ENCODE data around the gene ADH7.

The ADH7 gene

DNA sequence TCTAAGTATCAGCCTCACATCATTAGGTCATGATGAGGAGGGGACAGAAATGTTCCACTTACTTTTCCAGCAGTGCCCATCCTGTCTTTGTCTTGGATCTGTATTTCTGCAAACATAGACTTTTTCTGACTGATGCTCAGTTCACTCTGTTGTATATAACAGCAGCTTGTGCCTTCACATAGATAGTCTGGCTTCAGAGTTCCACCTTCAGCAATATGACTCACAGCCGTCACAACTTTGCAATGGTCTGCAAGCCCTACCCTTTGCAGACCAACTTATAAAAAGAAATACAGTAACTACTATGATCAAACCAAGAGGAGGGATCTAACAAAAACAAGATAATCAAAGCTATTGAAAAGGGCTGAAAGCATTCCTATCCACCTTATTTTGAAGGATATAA, at the start of gene ADH7:
ADH7 (minus strand) TSS at position 189 of the 400 bp plus-strand sequence; CDS start at position 80, 109 bp downstream.
- no peak for DNase-seq (ENCODE audit: low spot score)

GRCh38 chr4:99483636-99484035, 48.5 kb upstream of the ADH7 start:
- no peak for DNase-seq (ENCODE audit: low spot score)

- DNase-seq (ENCODE audit: low spot score), result no peak
Measured at GRCh38 chr4:99473131-99473530, 38.0 kb upstream of the ADH7 start.

GRCh38 chr4:99471896-99472295, 36.8 kb upstream of the ADH7 start:
- DNase-seq (ENCODE audit: low spot score), result no peak

DNA sequence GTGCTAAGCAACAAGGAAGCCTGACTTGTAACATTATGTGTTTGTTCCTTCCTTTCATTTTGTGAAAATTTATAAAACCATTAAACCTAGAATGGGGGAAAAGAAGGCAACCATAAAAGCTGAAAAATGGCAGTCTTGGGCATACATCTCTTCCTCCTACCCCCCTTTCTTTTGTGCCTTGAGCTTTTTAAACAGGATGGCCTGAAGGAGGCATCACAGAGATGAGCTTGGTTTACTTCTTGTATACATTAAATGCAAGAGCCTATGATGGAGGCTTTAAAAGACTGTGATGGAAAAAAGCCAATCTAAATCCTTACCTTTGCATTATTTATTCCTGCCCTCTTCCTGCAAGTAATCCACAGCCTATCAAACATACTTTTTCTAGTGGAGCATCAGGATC, 36.2 kb upstream of the ADH7 start:
- DNase-seq (ENCODE audit: low spot score), result no peak

- DNase-seq (ENCODE audit: low spot score), result no peak
Measured at GRCh38 chr4:99468889-99469288, 33.7 kb upstream of the ADH7 start.

DNA sequence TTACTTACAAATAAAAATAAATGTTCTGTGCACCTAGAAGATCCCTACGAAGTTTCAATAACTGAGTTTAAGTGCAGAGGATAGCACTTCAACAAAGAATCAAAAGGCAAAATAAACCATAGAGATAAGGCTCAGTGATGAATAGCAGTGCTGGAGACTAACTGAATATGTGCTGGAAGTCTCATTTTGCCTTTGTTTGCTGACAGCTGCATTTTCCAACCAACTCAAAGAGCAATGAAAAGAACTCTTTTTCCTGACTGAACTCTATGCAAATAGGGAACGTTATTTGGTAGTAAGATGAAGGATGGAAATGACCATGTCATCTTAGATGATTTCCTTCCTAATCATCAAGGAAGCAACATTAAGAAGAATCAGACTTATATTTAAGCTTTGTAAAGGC, 32.7 kb upstream of the ADH7 start:
- no peak for DNase-seq (ENCODE audit: low spot score)

- DNase-seq (ENCODE audit: low spot score), result no peak
Measured at GRCh38 chr4:99463566-99463965, 28.4 kb upstream of the ADH7 start.

GRCh38 chr4:99462875-99463464, 27.8 kb upstream of the ADH7 start:
- peak; percentile 58 for DNase-seq (ENCODE audit: low spot score)

GRCh38 chr4:99461623-99462401, 26.7 kb upstream of the ADH7 start:
- no peak for DNase-seq (ENCODE audit: low spot score)

GRCh38 chr4:99459546-99460042, 24.5 kb upstream of the ADH7 start:
- DNase-seq (ENCODE audit: low spot score), result no peak

- DNase-seq (ENCODE audit: low spot score), result no peak
Measured at GRCh38 chr4:99458911-99459447, 23.8 kb upstream of the ADH7 start.

- no peak for DNase-seq (ENCODE audit: low spot score)
Measured at GRCh38 chr4:99457676-99458075, 22.5 kb upstream of the ADH7 start.

DNA sequence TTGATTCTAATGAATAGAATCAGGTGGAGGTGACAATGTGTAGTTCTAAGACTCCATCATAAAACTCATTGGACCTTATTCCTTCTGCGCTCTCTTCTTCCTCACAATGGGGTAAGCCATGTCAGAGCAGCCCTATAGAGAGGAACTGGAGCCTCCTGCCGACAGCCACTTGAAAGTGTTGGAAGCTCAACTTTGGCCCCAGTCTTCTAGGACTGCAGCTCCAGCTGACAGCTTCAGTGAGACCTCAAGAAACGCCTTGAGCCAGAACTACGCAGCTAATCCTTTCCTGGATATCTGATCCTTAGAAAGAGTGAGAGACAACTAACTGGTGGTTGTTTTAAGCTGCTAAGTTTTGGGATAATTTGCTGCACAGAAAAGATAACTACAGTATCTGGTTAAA, 22.1 kb upstream of the ADH7 start:
- no peak for DNase-seq (ENCODE audit: low spot score)

- no peak for DNase-seq (ENCODE audit: low spot score)
Measured at GRCh38 chr4:99447513-99447912, 12.4 kb upstream of the ADH7 start.

DNA sequence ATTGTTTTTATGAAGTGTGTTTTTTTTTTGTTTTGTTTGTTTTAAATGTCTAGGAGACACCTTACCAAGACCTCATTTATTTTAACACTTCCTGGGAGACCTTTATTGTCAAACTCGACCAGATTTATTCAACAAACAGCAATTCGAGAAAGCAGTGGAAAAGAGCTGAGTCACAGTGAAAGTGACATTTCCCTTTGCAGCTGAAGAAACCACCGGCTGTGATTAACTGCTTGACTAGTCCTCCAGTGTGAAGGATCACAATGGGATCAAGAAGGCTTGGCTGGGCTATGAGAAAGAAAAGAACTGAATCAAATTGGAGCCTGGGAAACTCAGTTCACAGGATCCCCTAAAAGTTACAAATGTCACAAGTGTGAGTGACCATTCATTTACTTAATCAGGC, 11.9 kb upstream of the ADH7 start:
- DNase-seq (ENCODE audit: low spot score), result no peak

GRCh38 chr4:99438405-99438780, 3.3 kb upstream of the ADH7 start:
- DNase-seq (ENCODE audit: low spot score), result no peak

GRCh38 chr4:99437723-99438404, 2.7 kb upstream of the ADH7 start:
- DNase-seq (ENCODE audit: low spot score), result no peak

DNA sequence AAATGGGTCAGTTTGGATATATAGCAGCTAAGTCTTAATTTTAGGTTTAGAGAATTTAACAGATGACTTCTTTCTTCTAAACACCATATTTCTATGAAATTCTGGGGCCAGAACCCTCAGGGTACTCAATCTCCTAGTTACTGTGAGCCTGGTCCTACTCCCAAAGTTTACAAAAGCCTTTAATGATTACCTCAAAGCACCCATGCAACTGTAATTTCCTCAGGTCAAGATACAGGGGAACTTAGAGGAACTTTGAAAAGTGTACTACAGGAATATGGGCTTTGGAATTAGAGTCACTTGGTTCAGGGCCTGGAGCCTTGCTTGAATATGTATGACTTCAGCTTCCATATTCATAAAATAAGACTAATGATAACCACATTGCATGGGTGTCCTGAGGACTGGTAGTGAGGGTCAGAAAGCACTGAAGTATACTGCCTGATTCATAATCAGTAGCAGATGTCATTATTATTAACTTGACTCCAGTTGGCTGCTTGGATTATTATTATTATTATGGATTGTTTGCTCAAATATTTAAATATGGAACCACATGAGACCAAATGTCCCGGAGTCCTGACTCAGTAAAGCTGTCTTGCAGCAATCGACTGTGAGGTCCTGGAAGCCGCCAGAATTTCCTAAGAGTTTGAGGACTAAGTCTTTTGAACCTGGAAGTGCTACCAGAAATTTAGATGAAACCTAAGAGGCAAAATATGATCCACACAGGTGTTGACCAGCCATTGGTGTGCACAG, 2.0 kb upstream of the ADH7 start:
- DNase-seq (ENCODE audit: low spot score), result no peak

- no peak for DNase-seq (ENCODE audit: low spot score)
Measured at GRCh38 chr4:99436462-99436861, 1.3 kb upstream of the ADH7 start.

DNA sequence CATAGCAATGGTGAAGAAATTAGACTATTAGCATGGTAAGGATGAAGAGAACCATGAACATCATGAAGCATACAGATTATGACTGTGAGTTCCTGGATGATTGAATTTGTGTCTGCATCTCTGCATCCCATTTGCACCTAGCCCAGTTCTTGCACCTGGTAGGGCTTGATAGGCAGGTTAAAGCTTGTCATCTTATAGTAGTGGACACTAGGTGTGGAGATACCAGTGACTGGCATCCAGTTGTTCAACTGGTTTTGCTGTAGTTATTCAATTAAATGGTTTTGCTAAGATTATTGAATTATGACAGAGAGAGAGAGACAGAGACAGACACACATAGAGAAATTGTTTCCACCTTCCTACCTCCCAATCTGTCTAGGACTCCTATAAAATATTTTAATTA, 5.0 kb downstream of the ADH7 start:
- DNase-seq (ENCODE audit: low spot score), result no peak

- no peak for DNase-seq (ENCODE audit: low spot score)
Measured at GRCh38 chr4:99417125-99417524, 18.0 kb downstream of the ADH7 start.
